ENCODE data around the gene SPEN.
A peak's percentile ranks its signal among the peaks of the same experiment; 100 is the strongest.
"Not testable (repeated sequence)": the region's sequence is repeated elsewhere in the genome, so short reads cannot be mapped to it uniquely, and the experiment has no call there.

SPEN gene

DNA sequence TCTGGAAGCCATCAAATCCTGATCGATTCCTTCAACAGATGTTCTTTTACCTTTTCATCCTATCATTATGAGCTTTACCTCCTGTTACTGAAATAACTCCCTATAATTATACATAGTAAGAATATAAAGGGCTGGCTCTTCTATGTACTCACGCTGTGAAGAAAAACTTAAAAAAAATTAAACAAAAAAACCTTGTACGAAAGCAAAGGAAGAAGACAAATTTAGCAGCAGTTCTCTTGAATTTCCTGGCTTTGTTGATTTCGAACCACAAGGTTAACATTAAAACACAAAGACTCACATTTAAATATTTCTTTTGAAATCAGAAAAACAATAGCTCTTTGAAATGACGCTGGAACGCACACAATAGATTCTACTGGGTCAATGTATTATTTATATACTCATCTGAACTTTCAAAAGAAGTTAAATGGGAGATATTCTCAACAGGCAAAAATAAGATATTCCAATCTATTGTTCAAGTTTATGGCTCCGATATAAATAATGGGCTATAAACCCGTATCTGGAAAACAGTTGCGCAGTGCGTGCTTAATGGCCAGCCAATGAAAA lies 13.6 kb upstream of the SPEN start:
- DNase-seq: no peak

DNA sequence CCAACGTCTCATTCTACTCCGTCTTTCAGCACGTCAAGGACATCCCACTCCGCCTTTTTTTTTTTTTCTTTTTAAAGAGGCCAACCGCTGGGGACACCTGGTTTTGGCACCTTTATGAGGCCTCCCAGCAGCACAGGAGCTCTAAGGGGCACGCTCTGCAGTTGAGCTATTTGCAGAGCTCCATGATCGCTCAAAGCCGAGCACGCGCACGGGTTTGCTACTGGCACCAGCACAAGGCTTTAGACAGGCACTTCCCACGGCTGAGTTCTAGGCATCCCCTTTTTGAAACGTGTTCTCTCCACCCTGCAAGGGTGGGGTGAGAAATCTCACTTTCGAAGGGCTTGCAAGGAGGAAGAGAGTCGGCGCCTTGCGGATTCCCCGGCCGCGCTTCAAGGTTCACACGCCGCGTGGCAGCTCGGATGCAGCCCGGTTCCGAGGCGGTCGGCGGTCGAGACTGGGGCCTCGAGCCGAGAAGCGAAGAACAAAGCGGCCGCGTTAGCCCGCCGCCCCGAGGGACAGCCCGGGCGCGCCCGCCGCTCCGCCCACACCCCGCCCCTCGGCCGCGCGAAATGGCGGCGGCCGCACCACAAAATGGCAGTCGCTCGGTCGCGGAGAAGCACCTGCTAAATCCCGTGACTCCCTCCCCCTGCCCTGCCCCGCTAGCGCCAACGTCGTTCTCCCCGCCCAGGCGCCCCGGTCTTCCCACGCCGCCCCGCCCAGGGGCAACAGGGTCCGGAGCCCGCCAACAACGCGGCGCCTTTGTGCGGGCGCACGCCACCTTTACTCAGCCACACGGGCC lies 12.9 kb upstream of the SPEN start:
- DNase-seq: peak; percentile 81

DNA sequence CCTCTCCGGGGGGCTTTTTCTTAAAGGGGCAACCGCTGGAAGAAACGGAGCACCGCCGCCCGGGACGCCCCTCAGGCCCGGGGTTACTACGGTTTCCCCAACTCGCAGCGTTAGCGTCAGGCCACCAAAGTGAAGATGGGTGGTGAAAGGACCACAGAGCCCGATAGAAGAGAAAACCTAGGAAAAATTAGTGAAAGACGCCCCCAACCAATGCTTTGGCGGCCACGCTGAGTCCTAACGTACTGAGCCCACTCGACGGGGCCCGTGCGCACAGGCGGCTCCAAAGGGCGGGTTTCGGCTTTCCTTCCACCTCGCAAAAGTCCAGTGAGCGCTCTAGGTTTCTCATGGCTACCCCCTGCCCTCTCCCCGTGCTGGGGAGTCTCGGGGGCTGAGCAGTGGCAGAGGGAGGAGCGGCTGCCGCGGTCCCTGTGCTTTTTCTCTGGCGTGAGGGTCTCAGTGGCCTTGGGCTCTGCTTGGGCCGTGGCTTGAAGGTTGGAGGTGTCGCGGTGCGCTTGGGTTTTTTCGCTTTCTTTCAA lies 12.2 kb upstream of the SPEN start:
- no peak for DNase-seq

DNA sequence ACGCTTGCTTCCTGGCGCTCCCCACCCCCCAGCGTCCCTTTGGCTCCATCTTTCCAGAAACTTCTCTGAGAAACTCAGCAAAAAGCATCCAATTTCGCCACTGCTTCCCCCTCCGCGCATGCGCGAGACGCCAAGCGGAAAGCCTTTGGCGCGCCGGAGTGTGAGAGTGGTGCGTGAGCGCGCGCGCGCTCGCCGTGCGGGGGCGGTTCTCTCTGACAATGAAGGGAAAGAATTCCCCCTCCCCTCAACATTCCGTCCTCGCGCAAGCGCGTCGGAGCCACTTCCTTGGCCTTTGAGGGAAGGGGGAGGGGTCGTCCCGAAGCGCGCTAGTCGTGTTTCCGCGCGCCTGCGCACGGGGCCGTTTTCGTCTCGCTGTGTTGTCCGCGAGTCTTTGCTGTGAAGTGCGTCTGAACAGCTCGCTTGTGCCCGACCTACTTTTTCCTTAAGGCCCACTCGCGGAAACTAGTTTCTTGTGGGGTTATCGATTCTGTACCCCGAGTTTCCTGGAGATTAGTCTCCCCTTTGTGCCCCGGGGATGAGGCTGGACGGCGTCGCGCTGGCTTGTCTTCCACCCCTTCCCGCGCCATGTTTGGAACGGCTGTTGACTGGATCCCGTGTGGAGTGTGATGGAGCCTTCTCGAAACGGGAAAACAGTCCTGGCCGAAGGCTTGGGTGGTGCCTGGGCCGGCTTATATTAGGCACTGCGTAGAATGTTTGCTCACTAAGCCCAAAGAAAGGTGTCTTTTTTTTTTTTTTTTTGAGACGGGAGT lies 11.6 kb upstream of the SPEN start:
- peak; percentile 96 for DNase-seq

DNA sequence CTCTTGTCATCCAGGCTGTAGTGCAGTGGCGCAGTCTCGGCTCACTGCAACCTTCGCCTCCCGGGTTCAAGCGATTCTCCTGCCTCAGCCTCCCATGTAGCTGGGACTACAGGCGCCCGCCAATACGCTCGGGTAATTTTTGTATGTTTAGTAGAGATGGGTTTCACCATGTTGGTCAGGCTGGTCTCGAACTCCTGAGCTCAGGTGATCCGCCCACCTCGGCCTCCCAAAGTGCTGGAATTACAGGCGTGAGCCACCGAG lies 11.1 kb upstream of the SPEN start:
- DNase-seq: not testable (repeated sequence)

DNA sequence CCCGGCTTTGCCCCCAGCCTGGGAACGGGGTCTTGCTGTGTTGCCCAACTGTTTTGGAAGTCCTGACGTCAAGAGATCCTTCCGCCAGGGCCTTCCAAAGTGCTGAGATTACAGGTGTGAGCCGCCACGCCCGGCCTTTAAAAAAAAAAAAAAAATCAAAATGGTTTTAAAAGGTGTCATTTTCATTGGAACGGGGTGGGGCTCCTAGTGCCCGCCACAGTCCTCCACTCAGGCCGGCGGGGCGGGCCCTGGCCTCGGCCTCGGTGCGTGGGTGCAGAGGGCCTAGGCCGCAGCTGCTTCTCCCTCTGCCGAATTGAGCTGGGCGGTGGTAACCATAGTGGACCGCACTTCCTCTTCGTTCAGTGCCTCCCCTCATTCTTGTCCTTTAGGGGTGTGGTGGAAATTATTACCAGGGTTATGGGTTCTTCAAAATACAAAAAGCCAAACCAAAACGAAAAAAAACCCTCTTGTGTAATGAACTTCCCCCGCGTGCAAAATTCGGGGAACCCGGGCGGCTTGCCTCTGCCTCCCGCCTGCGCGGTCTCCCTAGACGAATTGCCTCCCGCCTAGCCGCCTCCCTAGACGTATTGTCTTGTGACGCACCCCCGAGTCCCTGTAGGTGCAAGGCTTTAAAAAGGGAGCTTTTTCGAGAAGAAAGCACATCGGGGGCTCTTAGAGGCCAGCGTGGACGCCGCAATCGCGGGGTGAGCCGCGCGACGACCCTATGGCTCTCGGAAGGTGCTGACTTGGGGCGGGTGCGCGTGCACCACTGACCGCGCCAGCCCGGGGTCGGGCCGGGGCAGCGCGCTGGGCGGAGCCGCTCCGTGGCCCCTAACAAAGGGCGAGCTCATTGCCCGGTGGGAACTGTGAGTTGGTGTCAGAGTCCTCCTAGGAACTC lies 10.5 kb upstream of the SPEN start:
- peak; percentile 18 for DNase-seq

DNA sequence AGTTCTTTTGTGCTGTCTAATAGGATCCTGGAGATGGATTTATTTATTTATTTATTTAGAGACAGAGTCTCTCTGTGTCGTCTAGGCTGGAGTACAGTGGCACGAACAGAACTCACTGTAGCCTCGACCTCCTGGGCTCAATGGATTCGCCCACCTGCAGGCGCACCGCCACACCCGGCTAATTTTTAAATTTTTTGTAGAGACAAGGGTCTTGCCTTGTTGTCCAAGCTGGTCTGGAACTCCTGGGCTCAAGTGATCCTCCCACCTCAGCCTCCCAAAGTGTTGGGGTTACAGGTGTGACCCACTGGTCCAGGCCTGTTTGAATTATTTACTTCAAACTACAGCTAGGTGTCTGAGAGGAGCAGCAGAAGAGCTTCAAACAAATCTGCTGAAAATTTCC lies 9.6 kb upstream of the SPEN start:
- DNase-seq: no peak

DNA sequence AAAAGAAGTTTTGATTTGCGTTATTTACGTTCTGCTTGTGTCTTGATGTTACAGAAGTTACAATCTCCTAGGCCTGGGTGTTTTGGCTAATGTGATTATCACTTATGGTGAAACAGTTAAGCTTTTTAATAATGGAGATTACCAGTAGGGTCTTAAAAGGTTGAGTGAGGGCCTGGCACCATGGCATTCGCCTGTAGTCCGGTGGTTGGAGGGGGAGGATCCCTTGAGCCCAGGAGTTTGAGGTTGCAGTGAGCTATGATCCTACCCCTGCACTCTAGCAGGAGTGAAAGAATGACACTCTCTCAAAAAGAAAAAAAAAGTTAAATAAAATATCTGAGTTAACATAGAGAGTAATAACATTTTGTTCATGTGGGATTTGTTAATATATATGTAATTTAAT lies 8.8 kb upstream of the SPEN start:
- no peak for DNase-seq

DNA sequence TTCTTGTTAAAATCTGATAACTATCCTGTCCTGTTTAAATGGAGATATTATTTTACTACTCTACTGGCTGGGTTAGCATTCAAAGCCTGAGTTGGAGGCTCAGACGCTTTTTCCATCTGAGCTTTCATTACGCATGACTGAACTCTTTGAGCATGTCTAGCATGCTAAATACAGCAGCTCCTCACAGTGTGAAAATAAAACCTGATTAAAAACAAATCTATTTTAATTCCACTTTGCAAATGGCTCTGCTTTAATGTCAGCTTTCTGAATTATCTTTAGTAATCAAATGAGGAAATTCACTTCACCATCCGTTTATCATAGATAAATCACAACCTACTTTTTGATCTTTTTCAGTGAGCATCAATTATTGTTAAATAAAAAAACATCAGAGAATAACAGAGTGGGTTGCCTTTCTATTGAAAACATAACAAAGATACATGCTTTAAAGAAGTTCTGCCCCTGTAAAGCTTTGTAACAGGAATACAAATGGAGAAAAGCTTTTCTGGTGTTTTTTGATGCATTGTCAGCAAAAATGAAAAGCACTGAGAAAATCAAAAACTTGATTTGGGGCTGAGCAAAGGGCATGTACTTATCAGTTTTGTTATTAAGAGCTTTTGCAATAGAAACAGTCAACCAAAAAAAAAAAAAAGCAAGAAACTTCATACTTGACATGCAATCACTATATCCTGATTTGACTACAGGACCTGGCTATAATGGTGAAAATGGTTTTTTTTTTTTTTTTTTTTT lies 3.5 kb upstream of the SPEN start:
- DNase-seq: no peak

DNA sequence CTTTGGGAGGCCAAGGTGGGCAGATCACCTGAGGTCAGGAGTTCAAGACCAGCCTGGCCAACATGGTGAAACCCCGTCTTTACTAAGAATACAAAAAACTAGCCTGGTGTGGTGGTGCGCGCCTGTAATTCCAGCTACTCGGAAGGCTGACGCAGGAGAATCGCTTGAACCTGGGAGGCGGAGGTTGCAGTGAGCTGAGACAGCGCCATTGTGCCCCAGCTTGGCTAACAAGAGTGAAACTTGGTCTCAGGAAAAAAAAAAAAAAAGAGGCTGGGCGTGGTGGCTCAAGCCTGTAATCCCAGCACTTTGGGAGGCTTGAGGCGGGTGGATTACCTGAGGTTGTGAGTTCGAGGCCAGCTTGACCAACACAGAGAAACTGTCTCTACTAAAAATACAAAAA lies 1.5 kb upstream of the SPEN start:
- DNase-seq: not testable (repeated sequence)

DNA sequence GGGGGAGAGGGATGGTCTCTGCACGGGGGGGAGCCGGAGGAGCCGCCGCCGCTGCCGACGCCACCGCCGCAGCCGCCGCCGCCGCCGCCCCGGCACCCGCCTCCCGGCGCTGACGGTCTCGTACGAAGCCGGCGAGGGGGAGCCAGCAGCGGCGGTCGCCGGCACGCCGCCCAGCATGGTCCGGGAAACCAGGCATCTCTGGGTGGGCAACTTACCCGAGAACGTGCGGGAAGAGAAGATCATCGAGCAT lies 311 bp downstream of the SPEN start:
- no peak for DNase-seq

DNA sequence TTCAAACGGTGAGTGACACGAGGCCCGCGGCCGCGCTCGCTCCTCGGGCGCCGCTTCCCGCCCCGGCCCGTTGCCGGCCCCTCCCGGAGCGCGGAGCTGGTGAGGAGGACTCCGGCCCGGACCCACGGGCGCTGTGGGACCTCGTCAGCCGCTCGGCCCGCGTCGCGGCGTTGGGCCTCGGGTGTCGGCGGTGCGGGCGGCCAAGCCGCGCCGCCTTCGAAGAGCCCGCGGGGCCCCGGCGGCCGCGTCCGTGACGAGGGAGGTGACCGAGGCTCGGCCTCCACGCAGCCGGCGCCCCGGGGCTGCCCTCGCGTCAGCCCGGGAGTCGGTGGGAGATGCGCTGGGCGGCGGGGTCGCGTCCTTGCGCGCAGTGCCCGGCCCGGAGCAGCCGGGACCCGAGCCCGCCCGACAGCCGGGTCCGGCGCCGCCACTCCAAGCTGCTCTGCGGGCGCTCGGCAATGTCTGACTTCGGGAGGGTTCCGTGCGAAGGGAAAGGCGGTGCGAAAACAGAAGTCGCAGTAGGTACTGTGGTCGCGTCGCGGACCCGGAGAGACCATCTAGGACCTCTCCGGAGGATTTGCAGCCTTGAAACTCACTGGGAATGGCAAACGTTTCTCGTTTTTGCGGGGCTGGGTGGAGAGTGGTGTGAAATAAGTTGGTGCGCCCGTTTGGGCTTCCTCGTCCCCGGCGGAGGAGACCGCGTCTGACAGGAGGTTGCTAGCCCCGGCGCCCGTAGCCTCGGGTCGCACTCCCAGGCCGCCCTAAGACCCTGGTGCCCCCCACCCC lies 829 bp downstream of the SPEN start:
- peak; percentile 37 for DNase-seq

DNA sequence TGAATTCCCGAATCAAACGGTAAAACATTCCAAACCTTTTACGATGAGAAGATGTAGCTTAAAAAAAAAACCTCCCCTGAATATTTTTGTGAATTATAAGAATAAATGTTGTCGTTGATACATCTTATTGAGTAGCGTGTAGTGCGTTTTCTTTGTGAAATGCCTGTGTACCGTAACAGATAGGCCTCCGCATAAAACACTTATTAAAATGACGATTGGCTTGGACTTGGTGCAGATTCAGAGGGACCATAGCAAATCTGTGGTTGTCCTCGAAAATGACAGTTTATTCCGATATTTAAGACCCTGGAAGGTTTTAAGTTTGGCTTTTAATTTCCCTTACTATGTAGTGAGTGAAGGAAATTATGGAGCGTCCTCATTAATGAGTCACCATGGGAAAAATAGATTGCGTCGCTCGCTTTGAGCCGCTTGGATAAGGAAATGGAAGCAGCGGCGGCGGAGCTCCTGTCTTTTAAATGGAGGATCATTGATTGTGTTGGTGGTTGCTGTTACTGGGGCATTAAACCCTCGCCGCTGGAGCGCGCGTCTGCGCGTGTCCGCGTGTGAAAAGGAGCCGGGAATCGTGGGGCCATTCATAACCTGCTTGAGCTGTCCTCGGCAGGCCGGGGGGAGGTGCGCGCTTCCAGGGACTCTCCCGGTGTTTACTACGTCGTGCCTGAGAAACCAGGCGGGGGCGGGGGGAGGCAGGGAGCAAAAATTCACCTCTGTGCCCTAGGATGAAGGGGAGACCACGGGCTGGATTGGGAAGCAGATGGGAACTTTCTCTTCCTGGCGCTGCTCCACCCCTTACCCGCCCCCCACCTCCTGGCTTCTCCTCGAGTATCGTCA lies 1.6 kb downstream of the SPEN start:
- DNase-seq: peak; percentile 61

DNA sequence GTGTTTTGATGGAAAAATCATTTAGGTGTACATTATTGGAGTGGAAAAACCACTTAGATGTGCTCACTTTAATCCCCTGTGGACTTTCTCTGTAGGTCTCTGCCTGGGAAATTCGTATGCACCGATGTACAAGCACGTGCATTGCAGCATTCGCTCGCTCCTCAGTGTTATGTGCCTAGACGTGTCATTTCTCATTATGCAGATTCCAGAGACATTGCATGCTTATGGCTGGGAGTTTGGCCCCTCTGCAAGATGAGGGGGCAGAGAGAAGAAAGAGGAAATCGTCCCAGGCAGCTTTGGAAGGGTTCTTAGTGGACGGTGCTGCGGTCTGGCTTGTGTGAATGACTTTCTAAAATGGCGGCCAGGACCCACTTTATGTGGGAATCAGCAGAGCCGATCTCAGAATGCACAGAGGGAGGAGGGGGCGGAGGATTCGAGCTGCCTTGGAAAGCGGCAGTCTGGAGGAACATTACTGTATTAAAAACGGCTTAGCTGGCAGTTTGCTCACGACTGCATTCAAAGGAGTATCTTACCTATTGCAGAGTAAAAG lies 2.3 kb downstream of the SPEN start:
- DNase-seq: peak; percentile 5

DNA sequence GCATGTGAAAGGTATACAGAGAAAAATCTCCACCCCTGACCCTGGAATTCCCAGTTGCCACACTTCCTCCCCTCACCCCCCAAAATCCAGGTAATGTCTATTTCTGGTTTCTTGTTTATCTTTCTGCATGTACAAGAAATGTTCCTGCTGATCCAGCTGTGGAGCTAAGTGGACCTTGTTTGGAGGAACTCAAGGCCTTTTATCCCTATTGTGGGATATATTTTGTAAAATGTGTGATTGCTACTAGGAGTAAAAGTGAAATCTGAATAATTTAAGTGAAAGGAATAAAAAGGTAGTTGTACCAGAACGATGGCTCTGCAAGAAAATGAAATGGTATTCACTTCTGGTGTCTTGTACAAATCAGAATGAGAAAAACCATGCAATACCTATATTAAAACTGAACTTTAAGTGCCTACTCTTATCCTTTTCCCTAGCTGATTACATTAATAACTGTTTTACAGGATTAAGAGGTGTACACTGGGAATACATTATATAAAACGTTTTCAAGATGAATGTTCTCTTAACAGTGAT lies 3.0 kb downstream of the SPEN start:
- no peak for DNase-seq

DNA sequence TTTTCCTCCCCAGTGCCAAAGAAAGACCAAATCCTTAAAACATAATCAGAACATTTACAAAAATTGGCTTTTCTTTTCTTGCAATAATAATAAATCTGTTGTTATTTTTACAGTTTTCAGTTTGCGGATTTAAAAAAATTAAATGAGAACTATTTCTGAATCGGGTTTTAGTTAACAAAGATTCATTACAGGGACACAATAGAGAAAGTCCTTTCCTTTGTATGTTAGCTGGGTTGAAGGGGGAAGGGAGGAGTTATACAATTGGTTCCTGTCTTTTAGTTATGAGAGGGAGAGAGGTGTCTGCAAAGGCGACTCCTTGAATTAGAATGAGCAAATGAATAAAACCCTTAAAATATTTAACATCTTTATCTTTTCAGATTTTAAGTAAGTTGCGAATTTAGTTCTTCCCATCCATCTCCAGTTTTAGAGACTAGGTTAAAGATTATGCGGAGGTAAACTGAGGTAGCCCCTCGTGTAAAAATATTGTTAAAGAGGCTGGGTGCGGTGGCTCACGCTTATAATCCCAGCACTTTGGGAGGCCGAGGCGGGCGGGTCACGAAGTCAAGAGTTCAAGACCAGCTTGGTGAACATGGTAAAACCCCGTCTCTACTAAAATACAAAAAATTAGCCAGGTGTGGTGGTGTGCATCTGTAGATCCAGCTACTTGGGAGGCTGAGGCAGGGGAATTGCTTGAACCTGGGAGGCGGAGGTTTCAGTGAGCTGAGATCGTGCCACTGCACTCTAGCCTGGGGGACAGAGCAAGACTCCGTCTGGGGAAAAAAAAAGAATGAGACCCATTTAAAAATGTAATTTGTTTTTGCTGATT lies 3.9 kb downstream of the SPEN start:
- DNase-seq: no peak

DNA sequence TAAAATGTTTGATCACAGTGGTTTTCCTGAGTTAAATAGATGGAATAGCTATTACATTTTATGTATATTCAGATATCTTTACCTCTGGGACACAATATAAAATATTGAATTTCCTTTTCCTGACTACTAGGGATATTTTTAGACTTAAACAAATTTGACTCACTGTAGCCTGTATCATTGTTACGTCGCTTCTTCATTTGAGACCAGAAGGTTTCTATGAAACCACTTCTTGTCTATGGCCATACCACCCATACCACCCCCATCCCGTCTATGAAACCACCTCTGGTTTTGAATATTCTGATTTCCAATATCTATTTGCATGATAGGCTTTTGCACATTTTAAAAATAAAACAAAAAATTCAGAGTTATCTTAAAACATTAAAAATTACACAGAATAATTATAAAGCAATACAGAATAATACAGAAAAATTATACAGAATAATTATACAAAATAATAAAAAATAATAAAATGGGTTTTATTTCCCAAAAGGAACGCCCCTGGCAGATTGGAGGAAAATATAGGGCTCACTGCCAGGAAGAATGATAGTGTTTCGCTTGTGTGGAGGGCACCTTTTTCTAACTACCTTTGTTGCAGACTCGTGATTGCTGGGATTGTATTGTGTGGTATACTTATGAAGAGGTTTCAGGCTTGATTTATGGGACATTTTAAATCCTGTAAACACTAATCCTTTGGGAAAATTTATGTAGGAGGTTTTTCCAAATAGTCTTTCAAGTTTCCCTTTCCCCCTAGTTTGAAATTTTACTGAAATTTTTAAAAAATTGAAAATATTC lies 4.7 kb downstream of the SPEN start:
- DNase-seq: no peak

DNA sequence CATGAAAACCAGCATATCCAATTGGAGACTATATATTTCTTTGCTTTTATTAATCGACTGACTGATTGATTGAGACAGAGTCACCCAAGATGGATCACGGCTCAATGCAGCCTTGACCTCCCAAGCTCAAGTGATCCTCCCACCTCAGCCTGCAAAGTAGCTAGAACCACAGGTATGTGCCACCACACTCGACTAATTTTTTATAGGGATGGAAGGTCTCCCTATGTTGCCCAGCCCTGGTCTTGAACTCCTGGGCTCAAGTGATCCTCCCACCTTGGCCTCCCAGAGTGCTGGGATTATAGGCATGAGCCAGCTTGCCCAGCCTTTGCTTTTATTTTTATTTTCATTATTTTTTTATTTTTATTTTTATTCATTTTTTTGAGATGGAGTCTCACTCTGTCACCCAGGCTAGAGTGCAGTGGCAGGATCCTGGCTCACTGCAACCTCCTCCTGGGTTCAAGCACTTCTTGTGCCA lies 5.4 kb downstream of the SPEN start:
- no peak for DNase-seq
